Esophagus muscularis mucosa (tissue), 3 donors: ENCODE data around the gene LRRC52.

Experiments used
- CTCF ChIP-seq, 3 experiments: fragments of 200-600 bp in 2 of 3; fragments of 450-650 bp in 1 of 3; sonication (generic) in 2 of 3; IDR thresholded peaks; one replicate each; pipeline ENCODE4 v1.5.1; 2017 to 2019; ENCODE audit warnings: antibody characterized with exemption in 3 of 3, mild to moderate bottlenecking in 2 of 3, moderate library complexity in 1 of 3
- POLR2A ChIP-seq: fragments of 450-650 bp; IDR thresholded peaks from one replicate; pipeline ENCODE4 v1.6.1; 2017; ENCODE audit warnings: antibody characterized with exemption, moderate library complexity, mild to moderate bottlenecking, low read depth

- no peak for TF ChIP-seq POLR2A
- no peak for TF ChIP-seq CTCF (IDR thresholded peaks at IDR 0.05)
Measured at GRCh38 chr1:165551469-165551868, 7.7 kb downstream of the LRRC52 start.
